Stimulated activated CD8-positive, alpha-beta memory T cell treated with anti-CD3 and anti-CD28 coated beads, Interleukin-4, amount 100 ng/mL, for 24 hours (primary cell): Measurements from ENCODE around the gene TRIOBP.

ENCODE experiments used
- DNase-seq: peaks from one replicate; pipeline ENCODE4 v3.0.0-alpha.2; 2020; ENCODE audit warnings: low read depth

TRIOBP gene

DNA sequence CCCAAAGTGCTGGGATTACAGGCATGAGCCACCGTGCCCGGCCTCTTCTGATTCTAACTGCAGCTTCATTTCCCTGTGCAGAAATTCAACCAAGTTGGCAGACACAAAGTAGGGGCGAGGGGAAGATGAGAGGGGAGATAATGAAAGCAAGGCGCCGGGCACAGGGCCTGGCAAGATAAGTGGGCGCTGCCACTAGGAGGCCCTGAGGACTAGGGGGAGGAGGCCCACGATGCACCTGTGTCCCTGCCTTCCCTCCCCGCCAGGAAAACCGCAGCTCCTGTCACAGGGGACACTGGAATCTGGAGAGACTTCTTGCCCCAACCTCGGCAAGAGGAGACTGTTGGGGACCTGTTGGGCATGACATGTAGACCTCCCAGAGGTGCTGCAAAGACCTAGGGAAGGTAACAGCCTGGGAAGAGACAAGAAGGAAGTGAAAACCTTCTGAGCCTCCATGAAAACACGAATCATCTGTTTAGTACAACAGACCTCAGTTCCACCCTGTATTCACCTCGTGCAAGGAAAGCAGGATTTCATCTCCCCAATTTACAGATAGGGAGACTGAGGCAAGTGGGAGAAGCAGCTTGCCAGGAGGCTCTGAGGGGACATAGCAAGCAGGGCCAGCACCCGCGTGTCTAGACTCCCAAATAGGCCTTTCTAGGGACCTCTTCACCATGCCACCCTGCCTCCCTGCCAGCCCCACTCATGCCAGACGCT lies 24.5 kb upstream of the TRIOBP start:
- DNase-seq: no peak

- no peak for DNase-seq
These were observed 23.9 kb upstream of the TRIOBP start for GRCh38 chr22:37672920-37673455.

DNA sequence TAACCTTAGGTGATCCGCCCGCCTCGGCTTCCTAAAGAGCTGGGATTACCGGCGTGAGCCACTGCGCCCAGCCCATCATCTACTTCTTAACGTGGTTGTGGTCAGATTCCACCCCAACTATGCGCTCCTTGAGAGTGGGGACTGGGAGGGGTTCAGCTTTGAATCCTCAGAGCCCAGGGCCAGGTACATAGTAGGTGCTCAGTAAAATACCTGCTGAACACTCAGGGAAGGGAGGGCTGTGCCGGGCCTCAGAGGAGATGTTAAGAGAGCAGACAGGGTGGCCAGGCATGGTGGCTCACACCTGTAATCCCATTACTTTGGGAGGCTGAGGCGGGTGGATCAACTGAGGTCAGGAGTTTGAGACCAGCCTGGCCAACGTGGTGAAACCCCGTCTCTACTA lies 22.6 kb upstream of the TRIOBP start:
- DNase-seq: no peak

DNA sequence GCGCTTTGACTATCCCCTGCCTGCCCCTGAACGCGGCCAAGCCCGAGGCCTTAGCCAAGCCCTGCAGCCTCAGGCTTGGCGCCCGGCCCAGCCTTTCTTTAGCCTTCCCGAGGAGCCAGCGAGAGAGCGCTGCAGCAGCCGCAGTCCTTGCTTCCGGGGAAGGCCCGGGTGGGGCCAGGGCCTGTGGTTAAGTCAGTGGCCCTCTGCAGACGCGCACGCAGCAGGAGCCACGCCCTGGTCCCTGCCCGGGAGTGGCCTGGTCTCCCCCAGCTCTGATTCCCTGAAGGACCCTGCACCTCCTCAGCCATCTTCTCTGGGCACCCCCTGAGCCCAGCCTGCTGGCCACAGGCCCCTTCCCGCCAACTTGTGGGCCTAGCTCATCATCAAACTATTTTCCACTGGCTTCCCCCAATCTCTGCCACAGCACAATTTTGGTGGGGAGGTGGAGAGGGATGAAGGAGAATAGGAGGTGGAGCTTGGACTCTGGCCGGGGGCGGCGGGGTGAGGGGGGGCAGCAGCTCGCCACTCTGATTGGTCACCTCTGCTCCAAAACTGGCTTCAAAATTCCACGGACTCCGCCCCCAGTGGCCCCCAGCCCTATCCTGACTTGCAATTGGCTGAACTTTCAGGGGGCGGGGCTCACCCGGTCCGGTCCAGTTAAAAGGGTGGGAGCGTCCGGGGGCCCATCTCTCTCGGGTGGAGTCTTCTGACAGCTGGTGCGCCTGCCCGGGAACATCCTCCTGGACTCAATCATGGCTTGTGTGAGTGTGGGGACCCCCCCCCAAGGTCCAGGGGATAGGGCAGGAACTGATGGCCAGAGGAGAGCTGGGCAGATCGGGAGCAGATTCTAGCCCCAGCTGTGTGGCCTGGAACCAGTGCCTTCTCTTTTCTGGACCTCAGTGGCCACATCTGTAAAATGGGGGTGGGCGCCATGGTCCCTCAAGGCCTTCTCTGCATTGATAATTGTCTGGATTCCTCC lies 21.6 kb upstream of the TRIOBP start, which contains the start of gene LGALS1:
LGALS1 (plus strand) TSS at position 686 of the 979 bp plus-strand sequence; CDS start at position 753, 67 bp downstream.
- DNase-seq: peak; percentile 48

DNA sequence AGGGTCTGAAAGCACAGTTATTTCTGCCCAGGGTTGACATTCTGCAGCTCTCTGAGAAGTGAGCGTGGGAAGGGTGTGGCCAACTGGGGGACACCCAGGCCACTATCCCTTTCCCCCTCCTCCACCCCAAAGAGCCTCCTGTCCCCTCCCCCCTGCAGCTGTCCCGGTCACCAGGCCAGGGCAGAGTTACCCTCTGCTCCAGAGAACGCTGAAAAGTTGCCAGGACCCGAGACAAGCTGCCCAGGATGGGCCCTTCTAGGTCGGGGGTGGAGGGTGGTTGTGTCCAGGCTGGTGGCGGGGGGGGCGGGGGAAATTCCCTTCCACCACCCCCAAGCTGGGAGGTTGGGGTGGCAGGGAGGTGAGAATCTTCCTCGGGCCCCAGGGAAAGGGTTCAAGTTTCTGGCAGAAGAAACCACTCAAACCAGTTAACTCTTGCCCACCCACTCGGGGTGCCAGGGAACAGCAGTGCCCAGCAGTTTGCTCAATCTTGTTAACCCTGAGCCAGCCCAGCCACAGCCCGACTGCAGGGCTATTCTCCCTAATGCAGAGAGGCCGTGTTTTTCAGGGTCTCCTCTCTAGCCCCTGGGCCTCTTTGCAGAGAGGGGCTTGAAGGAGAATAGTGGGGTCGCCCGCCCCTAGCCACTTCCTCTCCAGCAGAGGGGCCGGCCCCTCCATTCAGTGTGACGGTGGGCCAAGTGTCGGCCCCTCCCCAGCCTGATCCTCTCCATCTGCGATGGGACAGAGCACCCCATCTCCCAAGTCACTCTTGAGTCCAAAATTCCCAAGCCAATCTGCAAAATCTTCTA lies 20.7 kb upstream of the TRIOBP start:
- DNase-seq: no peak

DNA sequence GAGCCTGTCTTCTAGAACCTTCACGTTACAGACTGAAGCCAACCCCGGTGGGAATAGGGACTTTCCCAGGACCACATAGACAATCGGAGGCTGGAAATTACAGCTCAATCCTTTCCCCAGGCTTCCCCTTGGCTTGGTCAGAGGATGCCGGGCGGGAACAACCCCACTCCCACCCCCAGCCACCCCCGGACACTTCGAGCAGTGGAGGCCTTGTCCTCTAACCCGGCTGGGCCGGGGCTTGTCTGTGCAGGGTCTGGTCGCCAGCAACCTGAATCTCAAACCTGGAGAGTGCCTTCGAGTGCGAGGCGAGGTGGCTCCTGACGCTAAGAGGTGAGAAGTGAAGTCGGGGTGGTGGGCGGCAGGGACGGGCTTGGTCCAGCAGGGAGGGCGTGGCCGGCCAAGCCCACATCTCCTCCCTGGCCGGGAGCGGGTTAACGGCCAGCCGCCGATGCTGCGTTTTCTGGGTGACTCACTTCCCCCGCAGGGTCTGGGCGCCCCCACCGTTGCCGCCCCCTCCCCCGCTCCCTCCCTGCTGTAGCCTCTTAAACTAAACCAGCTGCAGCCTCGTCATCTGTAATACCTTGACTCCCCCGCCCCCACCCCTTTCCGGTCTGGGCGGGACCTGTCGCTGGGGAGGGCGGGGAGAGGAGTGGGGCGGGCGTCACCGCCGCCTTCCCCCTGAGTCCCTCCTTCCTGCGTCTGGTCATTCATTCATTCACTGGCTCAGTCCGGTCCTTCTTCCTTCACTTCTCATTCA lies 19.9 kb upstream of the TRIOBP start:
- peak; percentile 89 for DNase-seq

DNA sequence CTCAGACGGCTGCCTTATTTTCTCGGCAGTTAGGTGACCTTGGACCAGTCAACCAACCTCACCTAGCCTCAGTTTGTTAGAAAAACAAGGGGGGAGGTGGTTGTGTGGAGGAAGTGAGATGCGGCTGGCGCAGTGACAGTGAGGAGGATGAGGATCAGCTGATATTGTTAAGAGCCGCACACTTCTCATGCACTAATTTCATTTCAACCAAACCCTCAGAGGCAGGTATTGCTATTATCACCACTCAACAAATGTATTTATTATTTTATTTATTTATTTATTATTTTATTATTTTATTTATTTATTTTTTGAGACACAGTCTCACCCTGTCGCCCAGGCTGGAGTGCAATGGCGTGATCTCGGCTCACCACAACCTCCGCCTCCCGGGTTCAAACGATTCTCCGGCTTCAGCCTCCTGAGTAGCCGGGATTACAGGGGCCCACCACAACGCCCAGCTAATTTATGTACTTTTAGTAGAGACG lies 19.3 kb upstream of the TRIOBP start:
- no peak for DNase-seq

GRCh38 chr22:37678372-37678771 lies 18.5 kb upstream of the TRIOBP start:
- no peak for DNase-seq

GRCh38 chr22:37679670-37680069 lies 17.2 kb upstream of the TRIOBP start:
- no peak for DNase-seq

- no peak for DNase-seq
These were observed 16.5 kb upstream of the TRIOBP start for GRCh38 chr22:37680191-37680851.

DNA sequence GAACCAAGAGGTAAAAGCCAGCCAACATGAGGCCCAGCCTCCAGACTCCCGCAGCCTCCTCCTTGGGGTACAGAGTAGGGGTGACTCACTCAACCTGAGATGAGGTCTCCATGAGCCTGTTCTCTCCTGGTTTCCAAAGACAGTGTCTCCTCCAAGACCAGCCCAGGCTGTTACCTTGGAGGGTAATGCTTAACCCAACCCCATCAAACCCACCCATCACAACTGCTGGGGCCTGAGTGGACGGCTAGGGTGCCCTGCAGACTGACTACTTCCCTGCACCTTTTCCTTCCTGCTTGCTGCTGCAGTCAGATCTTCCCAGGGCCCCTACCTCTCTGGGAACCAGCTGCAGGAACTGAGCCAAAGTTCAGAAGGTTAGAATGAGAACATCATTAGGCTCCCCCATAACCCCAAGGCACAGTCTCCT lies 15.8 kb upstream of the TRIOBP start:
- no peak for DNase-seq

DNA sequence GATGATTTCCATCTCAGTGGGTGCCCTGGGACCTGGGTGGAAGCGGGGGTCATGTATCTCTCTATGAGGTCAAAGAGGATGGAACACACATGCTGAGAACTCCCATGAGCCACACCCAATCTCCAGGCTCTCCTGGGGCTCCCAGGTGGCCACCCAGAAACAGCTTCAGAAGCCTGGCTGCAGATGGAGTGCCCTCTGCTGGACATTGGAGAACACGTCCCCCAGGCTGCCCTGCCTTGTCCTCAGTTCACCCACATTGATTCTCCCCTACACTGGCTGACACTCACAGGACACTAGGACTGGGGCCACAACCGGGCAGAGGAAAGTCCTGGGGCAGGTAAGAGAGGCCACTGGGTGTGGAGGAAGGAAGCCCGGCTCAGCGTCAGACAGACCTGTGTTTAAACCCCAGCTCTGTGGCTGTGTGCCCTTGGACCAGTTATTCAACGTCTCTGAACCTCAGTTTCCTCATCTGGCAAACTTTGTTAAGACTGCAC lies 15.2 kb upstream of the TRIOBP start:
- DNase-seq: peak; percentile 53

DNA sequence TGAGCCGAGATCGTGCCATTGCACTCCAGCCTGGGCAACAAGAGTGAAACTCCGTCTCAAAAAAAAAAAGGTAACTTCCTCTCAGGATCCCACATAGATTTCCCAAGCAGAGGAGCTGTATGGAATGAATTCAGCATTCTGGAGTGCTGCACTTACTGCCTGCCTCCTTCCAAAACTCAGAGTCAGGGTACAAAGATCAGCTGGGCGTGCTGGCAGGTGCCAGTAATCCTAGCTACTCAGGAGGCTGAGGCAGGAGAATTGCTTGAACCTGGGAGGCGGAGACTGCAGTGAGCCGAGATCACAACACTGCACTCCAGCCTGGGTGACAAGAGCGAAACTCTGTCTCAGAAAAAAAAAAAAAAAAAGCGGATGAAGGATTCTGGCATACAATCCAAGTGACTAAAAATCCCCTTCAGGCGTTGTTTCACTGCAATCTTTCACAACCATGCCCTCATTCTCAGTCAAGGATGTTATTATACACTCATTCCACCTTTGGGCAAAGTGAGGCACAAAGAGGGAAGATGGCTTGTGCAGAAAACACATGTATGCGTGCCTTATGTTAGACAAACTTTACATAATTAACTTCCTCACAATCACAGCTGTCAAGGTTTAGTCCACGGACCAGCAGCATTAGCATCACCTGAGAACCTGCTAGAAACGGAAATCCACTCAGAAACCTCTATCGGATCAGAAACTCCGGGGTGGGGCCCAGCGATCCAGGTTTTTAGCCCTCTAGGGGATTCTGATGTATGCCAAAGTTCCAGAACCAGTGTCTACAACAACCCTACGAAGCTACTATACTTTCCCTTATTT lies 11.8 kb upstream of the TRIOBP start:
- DNase-seq: no peak

DNA sequence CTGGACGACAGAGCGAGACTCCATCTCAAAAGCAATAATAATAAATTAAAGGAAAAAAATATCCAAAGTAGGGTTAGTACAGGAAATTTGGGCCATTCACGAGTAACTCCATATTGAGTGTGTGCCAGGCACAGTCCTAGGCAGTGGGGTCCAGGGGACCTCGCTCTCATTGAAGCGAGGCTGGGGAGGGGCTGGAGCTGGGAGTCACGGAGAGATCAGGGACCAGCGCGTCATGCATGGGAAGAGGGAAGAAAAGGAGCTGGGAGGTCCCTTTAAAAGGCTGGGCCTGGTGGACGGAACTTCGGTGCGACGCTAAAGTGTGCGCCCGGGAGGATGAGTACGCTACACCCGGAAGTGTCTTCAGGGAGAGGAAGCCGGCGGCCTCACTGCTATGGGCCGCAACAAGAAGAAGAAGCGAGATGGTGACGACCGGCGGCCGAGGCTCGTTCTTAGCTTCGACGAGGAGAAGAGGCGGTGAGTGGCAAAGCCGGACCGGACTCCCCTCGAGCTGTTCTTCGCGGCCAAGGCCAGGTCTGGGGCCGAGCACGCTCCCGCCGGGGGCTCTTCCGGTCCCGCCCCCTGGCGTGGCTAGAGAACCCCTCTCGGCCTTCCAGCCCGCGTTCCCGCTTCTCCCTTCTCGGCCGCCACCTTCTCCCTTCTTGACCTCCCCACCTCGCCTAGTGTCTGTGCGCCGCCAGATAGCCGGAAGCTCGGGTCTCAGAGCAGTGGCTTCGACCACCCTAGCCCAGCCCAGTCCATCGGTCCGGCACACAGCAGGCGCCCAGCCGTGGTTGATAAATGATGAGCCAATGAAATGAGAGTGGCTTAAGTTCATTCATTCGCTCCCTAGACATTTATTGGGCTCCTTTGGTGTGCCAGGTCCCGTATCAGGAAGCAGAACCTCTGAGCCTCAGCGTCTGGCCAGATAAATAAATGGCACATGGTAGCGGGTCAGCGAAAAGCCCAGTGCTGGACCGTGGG lies 10.6 kb upstream of the TRIOBP start, which contains the start of gene NOL12:
NOL12 (plus strand) TSS at position 342 of the 981 bp plus-strand sequence; CDS start at position 392, 50 bp downstream.
- DNase-seq: peak; percentile 56

DNA sequence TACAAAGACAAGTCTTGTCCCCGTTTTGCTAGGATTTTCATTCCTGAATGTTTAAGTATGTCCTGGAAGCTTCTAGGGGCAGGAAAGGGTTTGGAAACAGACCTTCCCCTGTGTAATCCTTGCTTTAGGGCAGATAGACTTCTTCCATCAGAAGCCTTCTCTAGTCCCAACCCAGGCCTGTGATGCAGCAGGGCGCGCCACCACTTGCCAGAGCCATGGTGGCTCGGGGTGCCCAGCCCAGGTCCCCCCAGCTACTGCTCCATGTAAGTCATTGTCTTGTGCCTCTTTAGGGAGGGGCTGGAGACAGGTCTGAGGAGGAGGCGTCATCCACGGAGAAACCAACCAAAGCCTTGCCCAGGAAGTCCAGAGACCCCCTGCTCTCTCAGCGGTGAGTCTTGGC lies 6.4 kb upstream of the TRIOBP start:
- no peak for DNase-seq

GRCh38 chr22:37690901-37691504 lies 5.8 kb upstream of the TRIOBP start:
- no peak for DNase-seq

GRCh38 chr22:37692627-37693285 lies 4.1 kb upstream of the TRIOBP start:
- DNase-seq: no peak
